ENCODE results near the gene SOX18.

- TF ChIP-seq POLR2A (IDR thresholded peaks at IDR 0.05) (no peak), CTCF (IDR thresholded peaks at IDR 0.05) (no peak)
Observed at GRCh38 chr20:64077876-64078551, 28.6 kb upstream of the SOX18 start.

Data from lower leg skin (tissue), 3 donors.